CD4-positive, alpha-beta T cell (primary cell): ENCODE measurements around the gene FMN1. TPM values are rescaled to one million over a fixed set of nuclear protein-coding genes. Genes with fewer than 3 reads are reported as not detected.

ENCODE experiments used
- ATAC-seq: fragments of 200-7000 bp; cut with Tn5 transposase; one replicate; pipeline ENCODE4 v1.10.0; 2022; ENCODE audit warnings: mild to moderate bottlenecking; ENCODE audit not compliant: poor library complexity
- CTCF ChIA-PET: fragments of 350-600 bp; sonication (Branson Sonifier 250); formaldehyde crosslinking; loops from one replicate; lab custom pipeline; 2021; ENCODE audit warnings: antibody characterized with exemption, inconsistent platforms; lab: Charles Lee
- POLR2A ChIA-PET: fragments of 350-600 bp; sonication (Branson Sonifier 250); formaldehyde crosslinking; loops from one replicate; lab custom pipeline; 2021; ENCODE audit warnings: antibody characterized with exemption, inconsistent platforms; lab: Charles Lee
- DNase-seq, 14 experiments: peaks; one replicate each; pipeline ENCODE4 v3.0.0-alpha.2; 2013 to 2020; ENCODE audit warnings: mixed read lengths in 2 of 14
- H3K27ac ChIP-seq, 2 donors: one replicate each; pipeline versions ENCODE4 v1.5.1 to v1.7.0; 2013; ENCODE audit warnings: low read length in 2 of 2, low read depth in 1 of 2, mild to moderate bottlenecking in 1 of 2
- H3K27me3 ChIP-seq, 2 experiments: 1 replicate in 1 of 2; 2 replicates in 1 of 2; pipeline versions ENCODE4 v1.6.1 to v1.7.0; 2013; ENCODE audit warnings: low read length in 2 of 2, control low read depth in 1 of 2, mild to moderate bottlenecking in 1 of 2, moderate library complexity in 1 of 2; ENCODE audit not compliant: insufficient read depth in 2 of 2, control insufficient read depth in 1 of 2
- H3K36me3 ChIP-seq: one replicate; pipeline ENCODE4 v1.6.1; 2013; ENCODE audit warnings: low read length, control low read depth; ENCODE audit not compliant: insufficient read depth
- H3K4me1 ChIP-seq: one replicate; pipeline ENCODE4 v1.6.1; 2013; ENCODE audit warnings: low read length, control low read depth; ENCODE audit not compliant: insufficient read depth
- H3K4me3 ChIP-seq: one replicate; pipeline ENCODE4 v1.5.1; 2013; ENCODE audit warnings: mild to moderate bottlenecking, low read length, moderate library complexity
- H3K9me3 ChIP-seq, 2 experiments: 1 replicate in 1 of 2; 2 replicates in 1 of 2; pipeline versions ENCODE4 v1.6.1 to v1.7.0; 2013; ENCODE audit warnings: low read length in 2 of 2, mild to moderate bottlenecking in 2 of 2, control low read depth in 1 of 2, moderate library complexity in 1 of 2; ENCODE audit not compliant: control insufficient read depth in 1 of 2, insufficient read depth in 1 of 2
- H3K27ac Mint-ChIP-seq: one replicate; pipeline ENCODE4 v1.8.0; 2020; ENCODE audit warnings: mixed read lengths
- H3K27me3 Mint-ChIP-seq: one replicate; pipeline ENCODE4 v1.8.0; 2021; ENCODE audit warnings: mixed read lengths
- H3K36me3 Mint-ChIP-seq: one replicate; pipeline ENCODE4 v1.8.0; 2021; ENCODE audit warnings: low read depth, mixed read lengths
- H3K4me1 Mint-ChIP-seq: one replicate; pipeline ENCODE4 v1.8.0; 2021; ENCODE audit warnings: low read depth, mixed read lengths
- H3K4me3 Mint-ChIP-seq: one replicate; pipeline ENCODE4 v1.8.0; 2020; ENCODE audit warnings: mild to moderate bottlenecking, mixed read lengths
- H3K9me3 Mint-ChIP-seq: one replicate; pipeline ENCODE4 v1.8.0; 2020; ENCODE audit warnings: mixed read lengths
- intact Hi-C, 2 experiments: fragments of 100-400 bp; cut with DNase I in 1 of 2; cut with micrococcal nuclease in 1 of 2; formaldehyde crosslinking; loops; one replicate each; pipeline versions ENCODE4 v1.15.1 to v1.9.0; 2023 to 2025; cut with DNase I, micrococcal nuclease
- total RNA-seq, 174 experiments: library from RNA in 2 of 174; stranded (reverse) in 2 of 174; gene quantifications; one replicate each; pipeline ENCODE4 v1.2.3 and lab custom pipeline; 2021 to 2026
- TF ChIP-seq, protein P1 (sequence below): fragments of 200-600 bp; IDR thresholded peaks from one replicate; pipeline ENCODE4 v1.8.0; 2022; ENCODE audit warnings: antibody characterized with exemption, mild to moderate bottlenecking

The FMN1 gene
- total RNA-seq, 2 experiments from 2014 or later = 0.39 to 0.55 TPM

DNA sequence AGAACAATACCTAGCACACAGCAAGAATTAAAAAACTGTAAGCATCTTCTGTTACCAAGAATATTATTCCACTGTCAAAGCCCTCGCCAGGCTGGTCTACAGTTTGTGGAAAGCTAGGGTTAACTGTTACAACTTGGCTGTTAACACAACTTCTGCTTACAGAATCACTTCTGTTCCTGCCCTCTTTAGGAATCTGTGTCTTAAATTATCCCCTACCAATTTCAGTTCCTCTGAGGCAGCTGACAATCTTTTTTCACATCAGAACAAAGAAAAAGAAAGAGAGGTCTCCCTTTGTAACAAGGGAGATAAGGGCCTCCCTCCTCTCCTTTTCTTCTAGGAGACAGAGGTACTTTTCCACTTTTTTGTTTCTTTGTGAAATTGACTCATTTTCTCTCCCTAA lies 188.9 kb downstream of the FMN1 start:
- Mint-ChIP-seq H3K36me3 (no peaks in the 10 kb centered on the region), H3K4me1 (peaks cover 8% of the 10 kb centered on the region), H3K4me3 (no peak overlapping the region), H3K27ac (no peak overlapping the region), H3K27me3 (peaks cover 12% of the 10 kb centered on the region), H3K9me3 (no peaks in the 10 kb centered on the region)
- Histone ChIP-seq H3K4me1 (no peaks in the 10 kb centered on the region), H3K27me3 (peaks cover 0 to 2% of the 10 kb centered on the region in 2 experiments), H3K4me3 (no peak overlapping the region), H3K27ac (no peak overlapping the region), H3K36me3 (no peaks in the 10 kb centered on the region), H3K9me3 (no peaks in the 10 kb centered on the region)
- intact Hi-C loops = no loop called here
- TF ChIP-seq, protein P1, sequence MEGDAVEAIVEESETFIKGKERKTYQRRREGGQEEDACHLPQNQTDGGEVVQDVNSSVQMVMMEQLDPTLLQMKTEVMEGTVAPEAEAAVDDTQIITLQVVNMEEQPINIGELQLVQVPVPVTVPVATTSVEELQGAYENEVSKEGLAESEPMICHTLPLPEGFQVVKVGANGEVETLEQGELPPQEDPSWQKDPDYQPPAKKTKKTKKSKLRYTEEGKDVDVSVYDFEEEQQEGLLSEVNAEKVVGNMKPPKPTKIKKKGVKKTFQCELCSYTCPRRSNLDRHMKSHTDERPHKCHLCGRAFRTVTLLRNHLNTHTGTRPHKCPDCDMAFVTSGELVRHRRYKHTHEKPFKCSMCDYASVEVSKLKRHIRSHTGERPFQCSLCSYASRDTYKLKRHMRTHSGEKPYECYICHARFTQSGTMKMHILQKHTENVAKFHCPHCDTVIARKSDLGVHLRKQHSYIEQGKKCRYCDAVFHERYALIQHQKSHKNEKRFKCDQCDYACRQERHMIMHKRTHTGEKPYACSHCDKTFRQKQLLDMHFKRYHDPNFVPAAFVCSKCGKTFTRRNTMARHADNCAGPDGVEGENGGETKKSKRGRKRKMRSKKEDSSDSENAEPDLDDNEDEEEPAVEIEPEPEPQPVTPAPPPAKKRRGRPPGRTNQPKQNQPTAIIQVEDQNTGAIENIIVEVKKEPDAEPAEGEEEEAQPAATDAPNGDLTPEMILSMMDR = no peak
- CTCF ChIA-PET = no interaction called here
- no peak for ATAC-seq
- no peak for DNase-seq
- POLR2A ChIA-PET = no interaction called here

DNA sequence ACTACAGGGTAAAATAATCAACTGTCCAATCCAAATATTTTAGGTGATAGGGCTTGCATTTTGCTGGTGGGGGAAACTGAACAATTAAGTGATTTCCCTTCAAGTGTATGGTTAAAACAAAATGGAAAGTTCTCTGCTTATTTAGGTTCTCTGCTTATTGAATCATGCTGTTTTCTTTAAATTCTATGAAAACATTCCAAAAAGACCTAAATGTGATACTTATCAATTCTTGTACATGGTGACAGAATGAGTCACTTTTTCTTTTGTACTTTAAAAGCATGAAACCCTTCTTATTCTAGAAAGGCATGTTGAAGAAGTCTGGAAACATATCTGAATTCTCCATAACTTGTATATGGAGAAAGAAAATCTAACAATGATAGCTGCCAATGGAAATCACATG lies 192.6 kb downstream of the FMN1 start:
- H3K4me3 ChIP-seq = no peak overlapping the region
- TF ChIP-seq, protein P1 = no peak
- intact Hi-C loops = no loop called here

DNA sequence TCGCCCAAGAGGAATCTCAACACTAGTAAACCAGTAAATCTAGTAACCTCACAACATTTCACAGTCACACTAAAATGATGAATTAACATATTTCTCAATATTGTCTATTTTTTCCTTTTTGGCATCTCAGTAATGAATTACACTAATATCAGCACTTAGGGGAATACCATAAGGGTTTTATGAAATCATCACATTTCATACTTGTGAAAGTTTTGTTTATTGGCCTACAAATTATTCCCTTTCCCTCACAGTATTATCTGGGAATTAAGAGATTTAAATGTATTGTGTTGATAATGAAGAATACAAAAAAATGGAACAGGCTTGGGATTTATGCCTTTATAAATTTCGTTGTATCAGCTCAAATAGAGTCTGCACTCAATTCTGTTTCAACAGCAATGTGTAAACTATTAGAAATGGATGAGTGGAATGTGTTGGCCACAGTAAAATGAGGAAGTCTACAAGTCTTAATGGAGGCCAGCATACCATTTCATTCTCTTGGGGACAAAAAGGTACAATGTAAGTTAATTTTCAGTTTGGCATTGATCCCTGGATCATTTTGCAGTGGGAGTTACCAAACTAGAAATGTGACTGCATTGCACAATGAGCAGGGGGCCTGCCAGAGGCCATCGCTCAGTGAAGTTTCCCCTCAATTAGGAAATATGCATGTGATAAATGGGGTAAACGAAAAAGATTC lies 195.4 kb downstream of the FMN1 start:
- Histone ChIP-seq H3K36me3 (no peaks in the 10 kb centered on the region), H3K27me3 (no peaks in the 10 kb centered on the region), H3K27ac (no peak overlapping the region), H3K4me3 (no peak overlapping the region), H3K4me1 (no peaks in the 10 kb centered on the region), H3K9me3 (peaks cover 0 to 5% of the 10 kb centered on the region in 2 experiments)
- Mint-ChIP-seq H3K4me3 (no peak overlapping the region), H3K27ac (no peak overlapping the region), H3K4me1 (no peaks in the 10 kb centered on the region), H3K36me3 (no peaks in the 10 kb centered on the region), H3K27me3 (peaks cover 4% of the 10 kb centered on the region), H3K9me3 (no peaks in the 10 kb centered on the region)
- ChIA-PET CTCF (no interaction called here), POLR2A (no interaction called here)
- no peak for DNase-seq
- ATAC-seq = no peak
- TF ChIP-seq, protein P1 = no peak
- intact Hi-C loops = no loop called here

More for the DNA sequence above, 192.6 kb downstream of the FMN1 start:
- ChIA-PET POLR2A (no interaction called here), CTCF (interaction anchor here (0.6 kb wide), 1 partner anchor 34 kb away, joined by 4 read pairs; no protein-coding TSS in a partner anchor)
- H3K9me3 ChIP-seq = peaks cover 0 to 5% of the 10 kb centered on the region in 2 experiments
- no peaks in the 10 kb centered on the region for H3K36me3 ChIP-seq
- Mint-ChIP-seq H3K4me3 (no peak overlapping the region), H3K4me1 (no peaks in the 10 kb centered on the region), H3K27me3 (peaks cover 9% of the 10 kb centered on the region), H3K9me3 (no peaks in the 10 kb centered on the region), H3K36me3 (no peaks in the 10 kb centered on the region), H3K27ac (no peak overlapping the region)
- no peaks in the 10 kb centered on the region for H3K4me1 ChIP-seq
- ATAC-seq (no peak), DNase-seq (no peak)
- H3K27ac ChIP-seq = no peak overlapping the region
- H3K27me3 ChIP-seq = peaks cover 0 to 2% of the 10 kb centered on the region in 2 experiments
